22Rv1 (cell line): ENCODE results near the gene RSAD2.

Experiments
- H3K27ac ChIP-seq: fragments of 450-650 bp; 2 replicates; pipeline ENCODE4 v1.5.1; 2017
- CTCF ChIP-seq: fragments of 450-650 bp; IDR thresholded peaks from 2 replicates; pipeline ENCODE4 v1.5.1; 2017; ENCODE audit warnings: mild to moderate bottlenecking
- ZFX ChIP-seq: fragments of 450-650 bp; IDR thresholded peaks from 2 replicates; pipeline ENCODE4 v1.6.1; 2017; ENCODE audit warnings: antibody characterized with exemption, borderline replicate concordance

Gene RSAD2

GRCh38 chr2:6906165-6906741, 28.7 kb downstream of the RSAD2 start:
- no peak for TF ChIP-seq CTCF
- TF ChIP-seq ZFX = no peak

GRCh38 chr2:6908291-6908690, 30.7 kb downstream of the RSAD2 start:
- H3K27ac ChIP-seq = no peak overlapping the region
- TF ChIP-seq CTCF (no peak), ZFX (no peak)

More at GRCh38 chr2:6906165-6906741, 28.7 kb downstream of the RSAD2 start:
- H3K27ac ChIP-seq = no peak overlapping the region

GRCh38 chr2:6909431-6910385, 32.1 kb downstream of the RSAD2 start:
- no peak overlapping the region for H3K27ac ChIP-seq
- TF ChIP-seq ZFX (no peak), CTCF (no peak)

- H3K27ac ChIP-seq = no peak overlapping the region
- TF ChIP-seq CTCF (no peak), ZFX (no peak)
Measured at GRCh38 chr2:6911721-6912120, 34.1 kb downstream of the RSAD2 start.

GRCh38 chr2:6913415-6914157, 36.0 kb downstream of the RSAD2 start:
- TF ChIP-seq ZFX = no peak
- TF ChIP-seq CTCF = no peak
- H3K27ac ChIP-seq = no peak overlapping the region

GRCh38 chr2:6914828-6915227, 37.3 kb downstream of the RSAD2 start:
- H3K27ac ChIP-seq = no peak overlapping the region
- no peak for TF ChIP-seq CTCF
- TF ChIP-seq ZFX = no peak
